Mesothelial cell of epicardium (in vitro differentiated cells): ENCODE results near the gene FAM20C. TPM values are rescaled to one million over a fixed set of nuclear protein-coding genes. Genes with fewer than 3 reads are reported as not detected.

ENCODE experiments used
- DNase-seq, 2 experiments: peaks; one replicate each; pipeline ENCODE4 v3.0.0; 2021; ENCODE audit warnings: low spot score in 2 of 2; ENCODE audit not compliant: unreplicated experiment in 2 of 2
- H3K27ac Mint-ChIP-seq: 2 replicates; pipeline ENCODE4 v1.8.0; 2021; ENCODE audit warnings: mixed read lengths
- H3K27me3 Mint-ChIP-seq: 2 replicates; pipeline ENCODE4 v1.8.0; 2021; ENCODE audit warnings: low read depth, mixed read lengths
- H3K36me3 Mint-ChIP-seq: 2 replicates; pipeline ENCODE4 v1.8.0; 2021; ENCODE audit warnings: mixed read lengths
- H3K4me1 Mint-ChIP-seq: 2 replicates; pipeline ENCODE4 v1.8.0; 2021; ENCODE audit warnings: mixed read lengths
- H3K4me3 Mint-ChIP-seq: 2 replicates; pipeline ENCODE4 v1.8.0; 2021; ENCODE audit warnings: mild to moderate bottlenecking, moderate library complexity, mixed read lengths
- H3K9me3 Mint-ChIP-seq: 2 replicates; pipeline ENCODE4 v1.8.0; 2021; ENCODE audit warnings: mixed read lengths
- total RNA-seq: library from RNA; stranded (reverse); gene quantifications from 3 replicates; pipeline ENCODE4 v1.2.1, GENCODE V29; 2021
- TF ChIP-seq, protein P1 (sequence below): fragments of 200-600 bp; sonication (generic); IDR thresholded peaks from one replicate; pipeline ENCODE4 v1.5.0; 2021; ENCODE audit warnings: antibody characterized with exemption; ENCODE audit not compliant: unreplicated experiment

Gene FAM20C
- total RNA-seq, 1 donor from 2014 or later: 17.8 TPM

DNA sequence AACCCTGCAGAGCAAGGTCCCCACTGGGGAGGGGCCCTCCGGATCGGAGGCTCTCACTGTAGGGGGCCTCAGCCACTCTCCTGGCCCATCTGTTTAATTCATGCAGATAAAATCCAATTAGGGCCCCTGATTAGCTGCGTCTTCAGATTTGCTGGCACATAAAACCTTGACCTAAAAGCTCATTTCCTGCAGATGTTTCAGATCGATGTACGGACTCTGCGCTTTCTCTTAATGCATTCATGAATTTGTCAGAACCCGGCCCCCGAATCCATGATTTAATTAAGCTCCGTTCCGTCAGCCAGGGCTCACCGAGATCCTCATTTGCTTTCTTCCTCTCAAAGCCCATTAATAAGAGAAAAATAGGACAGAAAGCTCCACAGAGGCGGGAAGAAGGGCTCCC lies 57.6 kb downstream of the FAM20C start:
- no peaks in the 10 kb centered on the region for H3K27me3 Mint-ChIP-seq
- TF ChIP-seq, protein P1, sequence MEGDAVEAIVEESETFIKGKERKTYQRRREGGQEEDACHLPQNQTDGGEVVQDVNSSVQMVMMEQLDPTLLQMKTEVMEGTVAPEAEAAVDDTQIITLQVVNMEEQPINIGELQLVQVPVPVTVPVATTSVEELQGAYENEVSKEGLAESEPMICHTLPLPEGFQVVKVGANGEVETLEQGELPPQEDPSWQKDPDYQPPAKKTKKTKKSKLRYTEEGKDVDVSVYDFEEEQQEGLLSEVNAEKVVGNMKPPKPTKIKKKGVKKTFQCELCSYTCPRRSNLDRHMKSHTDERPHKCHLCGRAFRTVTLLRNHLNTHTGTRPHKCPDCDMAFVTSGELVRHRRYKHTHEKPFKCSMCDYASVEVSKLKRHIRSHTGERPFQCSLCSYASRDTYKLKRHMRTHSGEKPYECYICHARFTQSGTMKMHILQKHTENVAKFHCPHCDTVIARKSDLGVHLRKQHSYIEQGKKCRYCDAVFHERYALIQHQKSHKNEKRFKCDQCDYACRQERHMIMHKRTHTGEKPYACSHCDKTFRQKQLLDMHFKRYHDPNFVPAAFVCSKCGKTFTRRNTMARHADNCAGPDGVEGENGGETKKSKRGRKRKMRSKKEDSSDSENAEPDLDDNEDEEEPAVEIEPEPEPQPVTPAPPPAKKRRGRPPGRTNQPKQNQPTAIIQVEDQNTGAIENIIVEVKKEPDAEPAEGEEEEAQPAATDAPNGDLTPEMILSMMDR: no peak
- no peak overlapping the region for H3K4me3 Mint-ChIP-seq
- no peak overlapping the region for H3K27ac Mint-ChIP-seq
- H3K4me1 Mint-ChIP-seq: peaks cover 2% of the 10 kb centered on the region
- DNase-seq: no peak
- peaks cover 4% of the 10 kb centered on the region for H3K36me3 Mint-ChIP-seq
- H3K9me3 Mint-ChIP-seq: no peaks in the 10 kb centered on the region

DNA sequence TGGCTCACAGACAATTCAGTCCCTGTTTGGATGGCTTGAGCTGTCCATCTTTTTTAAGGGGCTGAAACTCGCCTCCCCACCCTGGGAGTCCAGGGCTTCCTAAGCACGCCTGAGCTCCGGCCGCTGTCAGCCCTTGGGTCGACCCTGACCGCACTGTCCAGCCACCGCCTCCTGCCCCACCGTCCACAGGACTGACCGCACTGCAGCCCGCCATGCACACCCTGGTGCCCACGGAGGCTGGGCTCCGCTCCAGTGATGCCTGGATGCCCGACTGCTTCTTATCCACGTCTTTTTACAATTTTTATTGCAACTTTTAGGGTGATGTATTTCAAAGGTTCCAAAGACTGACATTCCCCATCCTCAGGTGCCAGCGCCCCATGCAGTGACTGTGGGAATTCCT lies 58.2 kb downstream of the FAM20C start:
- TF ChIP-seq, protein P1: no peak
- Mint-ChIP-seq H3K4me1 (peaks cover 2% of the 10 kb centered on the region), H3K9me3 (no peaks in the 10 kb centered on the region), H3K27me3 (no peaks in the 10 kb centered on the region), H3K4me3 (no peak overlapping the region), H3K27ac (no peak overlapping the region), H3K36me3 (peaks cover 4% of the 10 kb centered on the region)
- DNase-seq: no peak

DNA sequence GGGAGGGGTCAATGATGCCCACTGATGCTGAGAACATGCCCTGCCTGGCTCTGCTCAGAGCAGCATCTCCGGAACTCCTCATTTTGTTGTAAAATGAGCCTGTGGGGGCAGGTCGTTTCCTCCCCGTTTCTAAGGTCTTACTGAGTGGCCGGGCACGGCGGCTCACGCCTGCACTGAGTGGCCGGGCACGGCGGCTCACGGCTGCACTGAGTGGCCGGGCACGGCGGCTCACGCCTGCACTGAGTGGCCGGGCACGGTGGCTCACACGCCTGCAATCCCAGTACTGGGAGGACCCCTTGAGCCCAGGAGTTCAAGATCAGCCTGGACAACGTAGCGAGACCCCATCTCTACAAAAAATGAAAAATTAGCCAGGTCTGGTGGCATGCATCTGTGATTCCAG lies 58.6 kb downstream of the FAM20C start:
- Mint-ChIP-seq H3K4me1 (peaks cover 2% of the 10 kb centered on the region), H3K27me3 (no peaks in the 10 kb centered on the region), H3K9me3 (no peaks in the 10 kb centered on the region), H3K4me3 (no peak overlapping the region), H3K36me3 (peaks cover 4% of the 10 kb centered on the region), H3K27ac (no peak overlapping the region)
- DNase-seq: no peak
- TF ChIP-seq, protein P1: no peak

DNA sequence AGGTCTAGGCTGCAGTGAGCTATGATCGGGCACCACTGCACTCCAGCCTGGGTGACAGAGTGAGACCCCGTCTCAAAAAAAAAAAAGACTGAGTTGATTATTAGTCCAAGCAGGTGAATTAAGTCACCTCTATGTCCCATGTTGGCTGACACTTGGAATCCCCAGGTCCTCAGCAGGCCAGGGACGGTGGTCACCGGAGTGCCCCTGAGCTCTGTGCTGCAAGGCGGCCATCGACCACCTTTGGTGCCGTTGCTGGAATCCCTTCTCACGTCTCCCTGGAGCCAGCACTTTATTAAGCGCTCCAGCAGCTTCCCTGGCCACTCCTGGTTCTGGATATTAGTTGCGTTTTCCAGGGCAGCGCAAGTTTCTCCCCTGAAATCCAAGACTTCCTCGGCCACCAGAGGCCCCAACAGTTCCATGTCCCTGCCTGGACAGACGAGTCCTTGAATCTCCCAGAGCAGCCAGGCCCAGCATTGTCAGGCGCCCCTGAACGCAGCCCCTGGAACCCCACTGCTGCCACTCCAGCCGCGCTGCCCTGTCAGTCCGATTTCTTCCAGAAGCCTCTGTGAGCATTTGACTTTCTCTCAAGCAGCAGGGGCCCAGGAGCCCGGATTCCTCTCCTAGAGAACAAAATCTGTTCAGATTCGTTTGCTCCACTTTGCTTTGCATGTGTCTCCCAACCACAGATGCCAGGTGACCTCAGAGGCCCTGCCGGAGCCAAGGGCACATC lies 59.2 kb downstream of the FAM20C start:
- Mint-ChIP-seq H3K9me3 (no peaks in the 10 kb centered on the region), H3K4me3 (no peak overlapping the region), H3K4me1 (peaks cover 2% of the 10 kb centered on the region), H3K27ac (no peak overlapping the region), H3K36me3 (peaks cover 4% of the 10 kb centered on the region), H3K27me3 (no peaks in the 10 kb centered on the region)
- no peak for DNase-seq
- TF ChIP-seq, protein P1: no peak

DNA sequence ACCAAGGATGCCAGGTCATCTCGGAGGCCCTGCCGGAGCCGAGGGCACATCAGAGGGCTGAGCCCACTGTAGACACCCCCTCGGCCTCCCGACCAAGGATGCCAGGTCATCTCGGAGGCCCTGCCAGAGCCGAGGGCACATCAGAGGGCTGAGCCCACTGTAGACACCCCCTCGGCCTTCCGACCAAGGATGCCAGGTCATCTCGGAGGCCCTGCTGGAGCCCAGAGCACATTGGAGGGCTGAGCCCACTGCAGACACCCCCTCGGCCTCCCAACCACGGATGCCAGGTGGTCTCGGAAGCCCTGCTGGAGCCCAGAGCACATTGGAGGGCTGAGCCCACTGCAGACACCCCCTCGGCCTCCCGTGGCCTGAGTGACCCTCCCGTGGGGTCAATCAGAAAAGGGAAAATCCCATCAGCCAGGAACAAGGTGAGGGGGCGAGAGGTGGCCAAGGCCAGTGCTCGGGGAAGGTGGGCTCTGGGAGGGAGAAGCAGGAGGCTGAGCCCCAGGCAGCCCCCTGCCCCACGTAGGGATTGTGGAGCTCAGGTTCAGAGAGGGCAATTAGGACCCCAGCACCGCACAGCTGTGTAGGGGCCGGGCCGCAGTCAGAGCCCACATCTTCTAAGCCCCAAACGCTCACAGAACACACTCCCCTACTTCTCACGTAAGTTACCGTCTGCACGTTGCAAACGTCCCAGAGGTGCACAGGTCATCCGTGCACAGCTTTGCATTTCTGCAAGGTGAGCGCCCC lies 60.0 kb downstream of the FAM20C start:
- H3K27ac Mint-ChIP-seq: no peak overlapping the region
- H3K9me3 Mint-ChIP-seq: no peaks in the 10 kb centered on the region
- no peaks in the 10 kb centered on the region for H3K27me3 Mint-ChIP-seq
- H3K36me3 Mint-ChIP-seq: peaks cover 7% of the 10 kb centered on the region
- no peak overlapping the region for H3K4me3 Mint-ChIP-seq
- TF ChIP-seq, protein P1: no peak
- DNase-seq: no peak
- peaks cover 2% of the 10 kb centered on the region for H3K4me1 Mint-ChIP-seq
